ENCODE data around the gene DNAH8. TPM values are rescaled to one million over a fixed set of nuclear protein-coding genes. Genes with fewer than 3 reads are reported as not detected.

Gene DNAH8
- total and polyA plus RNA-seq, 4 donors, result 0.01 to 0.37 (median 0.11) TPM

- H3K9me3 ChIP-seq (ENCODE audit: control insufficient read depth in 4 of 4, insufficient read depth in 3 of 4, low read length in 3 of 4), result peaks cover 0 to 4% (median 0%) of the 10 kb centered on the region in 4 donors
- peaks cover 0 to 7% (median 4%) of the 10 kb centered on the region in 5 donors for H3K4me1 ChIP-seq (ENCODE audit: control insufficient read depth in 5 of 5, insufficient read depth in 5 of 5, low read length in 5 of 5)
- no peak overlapping the region for H3K9ac ChIP-seq (ENCODE audit: insufficient read depth in 1 of 2, low read length in 2 of 2)
- peaks cover 0 to 27% (median 17%) of the 10 kb centered on the region in 3 donors for H3K27me3 ChIP-seq (ENCODE audit: control insufficient read depth in 3 of 3, insufficient read depth in 3 of 3, low read length in 2 of 3)
- WGBS, 2 donors, result 87 to 88% methylated on average over 10 of the region's 10 CpGs
- H3K27ac ChIP-seq (ENCODE audit: low read depth in 1 of 2, low read length in 1 of 2), result no peak overlapping the region
- H3K4me3 ChIP-seq, result no peak overlapping the region
- DNase-seq (no peak), ATAC-seq (ENCODE audit: insufficient read depth, low FRiP score) (no peak)
- no peak for TF ChIP-seq CTCF (IDR thresholded peaks at IDR 0.05; ENCODE audit: control extremely low read depth, extremely low read depth)
- H3K36me3 ChIP-seq (ENCODE audit: control insufficient read depth in 4 of 4, insufficient read depth in 4 of 4, low read length in 4 of 4), result no peaks in the 10 kb centered on the region
Measured at GRCh38 chr6:39040080-39040673, 325.1 kb downstream of the DNAH8 start.

GRCh38 chr6:39041072-39041471, 326.0 kb downstream of the DNAH8 start:
- Histone ChIP-seq H3K27me3 (ENCODE audit: control insufficient read depth in 3 of 3, insufficient read depth in 3 of 3, low read length in 2 of 3) (peaks cover 0 to 18% (median 11%) of the 10 kb centered on the region in 3 donors), H3K4me3 (no peak overlapping the region), H3K9me3 (ENCODE audit: control insufficient read depth in 4 of 4, insufficient read depth in 3 of 4, low read length in 3 of 4) (peaks cover 0 to 4% (median 0%) of the 10 kb centered on the region in 4 donors), H3K9ac (ENCODE audit: insufficient read depth in 1 of 2, low read length in 2 of 2) (no peak overlapping the region), H3K4me1 (ENCODE audit: control insufficient read depth in 5 of 5, insufficient read depth in 5 of 5, low read length in 5 of 5) (peaks cover 0 to 7% (median 2%) of the 10 kb centered on the region in 5 donors), H3K36me3 (ENCODE audit: control insufficient read depth in 4 of 4, insufficient read depth in 4 of 4, low read length in 4 of 4) (no peaks in the 10 kb centered on the region), H3K27ac (ENCODE audit: low read depth in 1 of 2, low read length in 1 of 2) (no peak overlapping the region)
- ATAC-seq (ENCODE audit: insufficient read depth, low FRiP score), result no peak
- DNase-seq, result no peak
- TF ChIP-seq CTCF (IDR thresholded peaks at IDR 0.05; ENCODE audit: control extremely low read depth, extremely low read depth), result no peak
- WGBS, 2 donors, result 62 to 81% methylated on average over 2 of the region's 2 CpGs

- DNase-seq (no peak), ATAC-seq (ENCODE audit: insufficient read depth, low FRiP score) (no peak)
- TF ChIP-seq CTCF (IDR thresholded peaks at IDR 0.05; ENCODE audit: control extremely low read depth, extremely low read depth), result no peak
- H3K27me3 ChIP-seq (ENCODE audit: control insufficient read depth in 3 of 3, insufficient read depth in 3 of 3, low read length in 2 of 3), result peaks cover 0 to 21% (median 15%) of the 10 kb centered on the region in 3 donors
- H3K27ac ChIP-seq (ENCODE audit: low read depth in 1 of 2, low read length in 1 of 2), result no peak overlapping the region
- H3K4me1 ChIP-seq (ENCODE audit: control insufficient read depth in 5 of 5, insufficient read depth in 5 of 5, low read length in 5 of 5), result peaks cover 0 to 2% (median 0%) of the 10 kb centered on the region in 5 donors
- peaks cover 0 to 4% (median 0%) of the 10 kb centered on the region in 4 donors for H3K9me3 ChIP-seq (ENCODE audit: control insufficient read depth in 4 of 4, insufficient read depth in 3 of 4, low read length in 3 of 4)
- no peaks in the 10 kb centered on the region for H3K36me3 ChIP-seq (ENCODE audit: control insufficient read depth in 4 of 4, insufficient read depth in 4 of 4, low read length in 4 of 4)
- 91 to 99% methylated on average over 3 of the region's 3 CpGs for WGBS, 2 donors
- H3K9ac ChIP-seq (ENCODE audit: insufficient read depth in 1 of 2, low read length in 2 of 2), result no peak overlapping the region
- no peak overlapping the region for H3K4me3 ChIP-seq
Measured at GRCh38 chr6:39043776-39044175, 328.7 kb downstream of the DNAH8 start.
